Activated B cell treated with CpG ODN at 0.5 μM for 24 hours (primary cell): Measurements from ENCODE around the gene COASY. TPM values are rescaled to one million over a fixed set of nuclear protein-coding genes. Genes with fewer than 3 reads are reported as not detected.

ENCODE experiments used
- ATAC-seq: fragments of 200-7000 bp; cut with Tn5 transposase; one replicate; pipeline ENCODE4 v1.10.0; 2021; ENCODE audit warnings: low read depth, mild to moderate bottlenecking, moderate library complexity
- CTCF ChIA-PET: fragments of 350-600 bp; sonication (Branson Sonifier 250); formaldehyde crosslinking; loops from one replicate; lab custom pipeline; 2021; ENCODE audit warnings: antibody characterized with exemption; lab: Charles Lee
- POLR2A ChIA-PET: fragments of 350-600 bp; sonication (Branson Sonifier 250); formaldehyde crosslinking; loops from one replicate; lab custom pipeline; 2021; ENCODE audit warnings: antibody characterized with exemption; lab: Charles Lee
- DNase-seq: peaks from one replicate; pipeline ENCODE4 v3.0.0; 2022
- H3K27ac Mint-ChIP-seq: one replicate; pipeline ENCODE4 v1.8.0; 2020; ENCODE audit warnings: mixed read lengths
- H3K27me3 Mint-ChIP-seq: one replicate; pipeline ENCODE4 v1.8.0; 2021; ENCODE audit warnings: mixed read lengths
- H3K36me3 Mint-ChIP-seq: one replicate; pipeline ENCODE4 v1.8.0; 2021; ENCODE audit warnings: low read depth, mixed read lengths
- H3K4me1 Mint-ChIP-seq: one replicate; pipeline ENCODE4 v1.8.0; 2021; ENCODE audit warnings: mixed read lengths
- H3K4me3 Mint-ChIP-seq: one replicate; pipeline ENCODE4 v1.8.0; 2020; ENCODE audit warnings: mild to moderate bottlenecking, mixed read lengths
- H3K9me3 Mint-ChIP-seq: one replicate; pipeline ENCODE4 v1.8.0; 2020; ENCODE audit warnings: mixed read lengths
- intact Hi-C: fragments of 100-400 bp; cut with micrococcal nuclease; formaldehyde crosslinking; loops from one replicate; pipeline ENCODE4 v1.15.1; 2024
- total RNA-seq: library from RNA; stranded (reverse); gene quantifications from 2 replicates; pipeline ENCODE4 v1.2.3, GENCODE V29; 2022
- TF ChIP-seq, protein P1 (sequence below): fragments of 200-600 bp; IDR thresholded peaks from one replicate; pipeline ENCODE4 v1.8.0; 2022; ENCODE audit warnings: antibody characterized with exemption, mild to moderate bottlenecking

The COASY gene
- total RNA-seq, 1 donor from 2014 or later, result 94.9 TPM

GRCh38 chr17:42612013-42612412 is 50.1 kb downstream of the COASY start:
- no peak overlapping the region for H3K4me3 Mint-ChIP-seq
- H3K36me3 Mint-ChIP-seq, result peaks cover 47% of the 10 kb centered on the region
- H3K27me3 Mint-ChIP-seq, result no peaks in the 10 kb centered on the region
- POLR2A ChIA-PET, result interaction anchor here (0.6 kb wide), 1 partner anchor 549 kb away, joined by 3 read pairs; no protein-coding TSS in a partner anchor
- H3K4me1 Mint-ChIP-seq, result peaks cover 20% of the 10 kb centered on the region
- intact Hi-C loops, result no loop called here
- no peak for ATAC-seq
- no peaks in the 10 kb centered on the region for H3K9me3 Mint-ChIP-seq
- no peak for DNase-seq
- TF ChIP-seq, protein P1, sequence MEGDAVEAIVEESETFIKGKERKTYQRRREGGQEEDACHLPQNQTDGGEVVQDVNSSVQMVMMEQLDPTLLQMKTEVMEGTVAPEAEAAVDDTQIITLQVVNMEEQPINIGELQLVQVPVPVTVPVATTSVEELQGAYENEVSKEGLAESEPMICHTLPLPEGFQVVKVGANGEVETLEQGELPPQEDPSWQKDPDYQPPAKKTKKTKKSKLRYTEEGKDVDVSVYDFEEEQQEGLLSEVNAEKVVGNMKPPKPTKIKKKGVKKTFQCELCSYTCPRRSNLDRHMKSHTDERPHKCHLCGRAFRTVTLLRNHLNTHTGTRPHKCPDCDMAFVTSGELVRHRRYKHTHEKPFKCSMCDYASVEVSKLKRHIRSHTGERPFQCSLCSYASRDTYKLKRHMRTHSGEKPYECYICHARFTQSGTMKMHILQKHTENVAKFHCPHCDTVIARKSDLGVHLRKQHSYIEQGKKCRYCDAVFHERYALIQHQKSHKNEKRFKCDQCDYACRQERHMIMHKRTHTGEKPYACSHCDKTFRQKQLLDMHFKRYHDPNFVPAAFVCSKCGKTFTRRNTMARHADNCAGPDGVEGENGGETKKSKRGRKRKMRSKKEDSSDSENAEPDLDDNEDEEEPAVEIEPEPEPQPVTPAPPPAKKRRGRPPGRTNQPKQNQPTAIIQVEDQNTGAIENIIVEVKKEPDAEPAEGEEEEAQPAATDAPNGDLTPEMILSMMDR, result no peak
- no peak overlapping the region for H3K27ac Mint-ChIP-seq
- CTCF ChIA-PET, result no interaction called here

DNA sequence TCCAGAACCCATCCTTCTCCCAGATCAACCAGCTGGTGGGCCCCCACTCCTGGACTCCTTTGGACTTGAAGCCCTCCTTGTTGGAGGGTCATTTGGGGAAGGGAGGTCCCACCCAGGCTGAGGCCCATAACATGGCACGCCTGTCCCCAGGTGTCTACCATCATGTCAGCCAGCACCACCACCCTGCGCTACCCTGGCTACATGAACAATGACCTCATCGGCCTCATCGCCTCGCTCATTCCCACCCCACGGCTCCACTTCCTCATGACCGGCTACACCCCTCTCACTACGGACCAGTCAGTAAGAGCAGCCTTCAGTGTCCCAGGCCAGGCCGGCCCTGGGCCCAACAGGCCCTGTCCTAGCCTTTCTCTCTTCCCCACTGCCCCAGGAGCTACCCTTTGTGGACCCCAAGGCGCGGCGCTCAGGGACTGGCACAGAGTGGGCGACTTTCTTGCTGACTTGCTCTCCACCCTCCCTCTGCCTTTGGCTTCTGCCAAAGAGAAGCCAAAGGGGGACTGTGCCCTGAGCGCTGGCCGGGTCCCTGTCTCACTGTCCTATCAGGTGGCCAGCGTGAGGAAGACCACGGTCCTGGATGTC is 51.8 kb downstream of the COASY start:
- no peak overlapping the region for H3K4me3 Mint-ChIP-seq
- ChIA-PET POLR2A (interaction anchor here (0.6 to 0.7 kb wide), 2 partner anchors 9 to 300 kb away, joined by 3 read pairs; no protein-coding TSS in a partner anchor), CTCF (no interaction called here)
- intact Hi-C loops, result no loop called here
- H3K27ac Mint-ChIP-seq, result no peak overlapping the region
- no peaks in the 10 kb centered on the region for H3K9me3 Mint-ChIP-seq
- peaks cover 18% of the 10 kb centered on the region for H3K4me1 Mint-ChIP-seq
- H3K27me3 Mint-ChIP-seq, result no peaks in the 10 kb centered on the region
- peaks cover 43% of the 10 kb centered on the region for H3K36me3 Mint-ChIP-seq
- DNase-seq (no peak), ATAC-seq (no peak)
- TF ChIP-seq, protein P1, result no peak

Other genes with a start within 250 kb of the COASY start
- 211 and 233 TPM in 2 replicates for gene STAT3, start 173.7 kb upstream of the COASY start, total RNA-seq
- gene CAVIN1, start 138.9 kb upstream of the COASY start, total RNA-seq, result 0.10 and 0.20 TPM in 2 replicates
- 71.5 and 75.6 TPM in 2 replicates for gene ATP6V0A1, start 103.3 kb upstream of the COASY start, total RNA-seq
- 27.8 and 33.9 TPM in 2 replicates for gene NAGLU, start 25.9 kb upstream of the COASY start, total RNA-seq
- 0.86 and 1.2 TPM in 2 replicates for gene HSD17B1, start 9.2 kb upstream of the COASY start, total RNA-seq
- gene MLX, start 5.0 kb downstream of the COASY start, total RNA-seq, result 53.4 and 59.7 TPM in 2 replicates
- gene PSMC3IP, start 15.6 kb downstream of the COASY start, total RNA-seq, result 9.0 and 10.8 TPM in 2 replicates
- 60.0 and 63.5 TPM in 2 replicates for gene RETREG3, start 47.2 kb downstream of the COASY start, total RNA-seq
- 25.0 and 26.8 TPM in 2 replicates for gene TUBG1, start 47.5 kb downstream of the COASY start, total RNA-seq
- gene TUBG2, start 97.1 kb downstream of the COASY start, total RNA-seq, result 8.6 and 9.4 TPM in 2 replicates
- 0.80 and 1.4 TPM in 2 replicates for gene PLEKHH3, start 114.8 kb downstream of the COASY start, total RNA-seq
- 1.2 and 1.4 TPM in 2 replicates for gene CCR10, start 119.7 kb downstream of the COASY start, total RNA-seq
- gene CNTNAP1, start 120.4 kb downstream of the COASY start, total RNA-seq, result 16.4 and 21.3 TPM in 2 replicates
- gene EZH1, start 182.9 kb downstream of the COASY start, total RNA-seq, result 74.7 and 81.6 TPM in 2 replicates
- not detected in 2 replicates for gene RAMP2, start 199.1 kb downstream of the COASY start, total RNA-seq
- gene VPS25, start 211.3 kb downstream of the COASY start, total RNA-seq, result 49.7 and 49.8 TPM in 2 replicates
- gene WNK4, start 218.5 kb downstream of the COASY start, total RNA-seq, result 0.10 and 0.29 TPM in 2 replicates
- 41.4 and 48.0 TPM in 2 replicates for gene COA3, start 236.6 kb downstream of the COASY start, total RNA-seq
- not detected in 2 replicates for gene CNTD1, start 236.7 kb downstream of the COASY start, total RNA-seq